ENCODE results near the gene CSTPP1.
"Not testable (repeated sequence)": the region's sequence is repeated elsewhere in the genome, so short reads cannot be mapped to it uniquely, and the experiment has no call there.

The CSTPP1 gene

DNA sequence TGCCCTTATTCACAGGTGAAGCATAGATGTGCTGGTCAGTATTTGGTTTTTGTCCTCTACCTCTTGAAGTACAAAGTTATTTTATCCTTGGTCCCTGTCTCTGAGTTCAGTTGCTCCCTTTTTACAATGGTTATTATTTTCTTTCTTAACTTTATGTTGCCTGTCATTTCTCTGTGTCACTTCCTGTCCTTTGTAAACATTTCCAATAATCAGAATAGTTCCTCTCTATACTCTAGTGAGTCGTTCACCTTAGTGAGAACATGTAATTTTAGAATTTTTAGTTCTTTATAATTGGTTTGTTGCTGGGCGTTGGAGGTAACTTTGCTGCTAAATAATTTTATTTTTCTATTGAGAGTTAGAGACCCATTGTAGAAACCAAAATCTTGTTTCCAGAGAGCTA, 16.0 kb downstream of the CSTPP1 start:
- DNase-seq (ENCODE audit: low read depth in 2 of 3, low spot score in 2 of 3): no peak

DNA sequence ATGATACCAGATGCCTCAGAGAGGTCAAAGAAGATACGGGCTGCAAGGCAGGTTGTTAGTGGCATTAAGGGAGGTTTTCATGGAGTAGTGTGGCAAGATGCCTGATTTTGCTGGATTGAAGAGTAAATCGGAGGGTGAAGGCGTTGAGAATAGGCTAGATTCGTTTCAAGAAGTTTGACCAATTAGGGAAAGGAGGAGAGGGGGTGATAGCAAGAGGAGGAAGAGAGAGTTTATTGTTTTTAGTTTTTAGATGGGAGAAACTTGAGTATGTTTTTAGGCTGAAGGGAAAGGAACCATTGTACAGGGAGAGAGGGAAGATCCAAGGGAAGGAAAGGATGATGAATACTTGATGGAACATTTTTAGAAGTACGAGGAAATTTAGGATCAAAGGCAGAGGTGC, 16.5 kb downstream of the CSTPP1 start:
- DNase-seq (ENCODE audit: low read depth in 2 of 3, low spot score in 2 of 3): no peak

DNA sequence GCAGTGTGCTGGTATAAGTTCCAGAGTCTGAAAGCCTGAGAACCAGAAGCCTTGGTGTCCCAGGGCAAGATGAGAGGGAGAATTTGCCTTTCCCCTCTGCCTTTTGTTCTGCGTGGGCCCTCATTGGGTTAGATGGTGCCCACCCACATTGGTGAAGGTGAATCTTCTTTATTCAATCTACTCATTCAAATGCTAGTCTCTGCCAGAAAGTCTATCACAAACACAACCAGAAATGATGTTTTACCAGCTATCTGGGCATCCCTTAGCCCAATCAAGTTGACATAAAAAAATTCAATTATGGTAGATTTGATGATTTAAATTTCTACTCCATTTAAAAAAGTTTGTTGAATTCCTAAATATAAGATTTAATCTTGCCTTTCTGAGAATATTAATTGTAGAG, 22.2 kb downstream of the CSTPP1 start:
- no peak for DNase-seq (ENCODE audit: low read depth in 2 of 3, low spot score in 2 of 3)

DNA sequence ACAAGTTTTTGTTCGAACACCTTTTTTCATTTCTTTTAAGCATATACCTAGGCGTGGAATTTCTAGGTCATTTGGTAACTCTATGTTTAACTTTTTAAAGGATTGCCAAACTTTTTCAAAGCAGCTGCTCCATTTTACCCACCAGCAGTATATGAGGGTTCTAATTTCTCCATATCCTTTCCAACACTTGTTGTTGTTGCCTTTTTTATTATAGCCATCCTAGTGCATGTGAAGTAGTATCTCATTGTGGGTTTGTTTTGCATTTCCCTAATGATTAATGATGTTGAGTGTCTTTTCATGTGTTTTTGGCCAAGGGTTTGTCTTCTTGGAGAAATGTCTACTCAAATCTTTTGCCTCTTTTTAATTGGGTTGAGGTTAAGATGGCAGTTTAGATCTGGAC, 24.5 kb downstream of the CSTPP1 start:
- no peak for DNase-seq (ENCODE audit: low read depth in 2 of 3, low spot score in 2 of 3)

DNA sequence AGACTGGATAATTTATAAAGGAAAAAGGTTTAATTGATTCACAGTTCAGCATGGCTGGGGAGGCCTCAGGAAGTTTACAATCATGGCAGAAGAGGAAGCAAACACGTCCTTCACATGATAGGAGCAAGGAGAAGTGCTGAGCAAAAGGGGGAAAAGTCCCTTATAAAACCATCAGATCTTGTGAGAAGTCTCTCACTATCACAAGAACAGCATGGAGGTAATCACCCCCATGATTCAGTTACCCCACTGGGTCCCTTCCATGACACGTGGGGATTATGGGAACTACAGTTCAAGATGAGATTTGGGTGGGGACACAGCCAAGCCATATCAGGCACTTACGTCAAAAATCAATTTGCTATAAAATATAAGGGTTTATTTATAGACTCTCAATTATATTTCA, 25.3 kb downstream of the CSTPP1 start:
- not testable (repeated sequence) for DNase-seq (ENCODE audit: low read depth in 2 of 3, low spot score in 2 of 3)

DNA sequence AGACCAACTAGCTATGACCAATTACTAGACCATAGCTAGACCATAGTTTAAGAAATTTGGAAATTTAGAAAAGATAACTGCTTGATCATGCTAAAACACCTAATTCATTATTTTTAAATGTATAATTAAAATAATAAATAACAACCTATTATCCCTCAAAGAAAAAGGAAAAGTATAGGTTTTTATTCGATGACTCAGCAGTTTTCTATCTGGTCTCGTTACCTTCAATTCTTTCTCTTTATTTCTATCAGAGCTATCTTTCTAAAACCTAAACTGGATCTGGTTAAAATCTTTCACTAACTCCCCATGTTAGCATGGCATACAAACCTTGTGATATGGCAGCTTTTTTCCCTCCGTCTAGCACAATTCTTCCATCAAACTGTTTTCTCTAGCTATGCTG, 27.3 kb downstream of the CSTPP1 start:
- DNase-seq (ENCODE audit: low read depth in 2 of 3, low spot score in 2 of 3): no peak

DNA sequence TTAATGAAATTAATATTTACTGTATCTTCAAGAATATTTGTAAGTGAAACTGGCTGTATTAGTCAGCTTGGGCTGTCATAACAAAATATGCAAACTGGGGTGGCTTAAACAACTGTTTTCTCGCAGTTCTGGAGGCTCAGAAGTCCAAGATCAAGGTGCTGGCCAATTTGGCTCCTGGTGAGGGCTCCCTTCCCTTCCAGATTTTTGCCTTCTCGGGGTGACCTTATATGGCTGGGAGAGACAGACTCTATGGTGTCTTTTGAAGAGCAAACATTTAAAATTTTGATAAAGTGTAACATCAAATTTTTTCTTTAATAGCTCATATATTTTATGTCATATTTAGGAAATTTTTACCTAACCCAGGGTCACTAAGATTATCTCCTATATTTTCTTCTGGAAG, 30.2 kb downstream of the CSTPP1 start:
- DNase-seq (ENCODE audit: low read depth in 2 of 3, low spot score in 2 of 3): no peak

DNA sequence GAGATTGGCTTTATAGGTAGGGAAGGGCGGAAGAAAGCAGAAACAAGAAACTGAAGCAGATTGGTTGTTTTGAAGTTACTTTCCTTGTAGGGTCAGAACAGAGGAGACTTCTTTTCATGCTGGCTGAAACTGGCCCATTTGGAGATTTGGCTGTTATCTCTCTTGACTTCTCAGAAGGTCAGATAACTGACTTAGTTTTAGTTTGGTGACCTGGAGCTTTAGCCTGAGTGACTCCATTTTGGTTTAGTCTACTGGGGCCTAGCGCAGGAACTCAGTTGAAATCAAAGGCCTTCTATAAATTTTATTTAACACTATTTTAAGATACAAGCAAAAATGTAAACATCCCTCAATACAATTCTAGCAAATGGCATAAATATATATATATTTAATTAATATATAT, 31.4 kb downstream of the CSTPP1 start:
- no peak for DNase-seq (ENCODE audit: low read depth in 2 of 3, low spot score in 2 of 3)

DNA sequence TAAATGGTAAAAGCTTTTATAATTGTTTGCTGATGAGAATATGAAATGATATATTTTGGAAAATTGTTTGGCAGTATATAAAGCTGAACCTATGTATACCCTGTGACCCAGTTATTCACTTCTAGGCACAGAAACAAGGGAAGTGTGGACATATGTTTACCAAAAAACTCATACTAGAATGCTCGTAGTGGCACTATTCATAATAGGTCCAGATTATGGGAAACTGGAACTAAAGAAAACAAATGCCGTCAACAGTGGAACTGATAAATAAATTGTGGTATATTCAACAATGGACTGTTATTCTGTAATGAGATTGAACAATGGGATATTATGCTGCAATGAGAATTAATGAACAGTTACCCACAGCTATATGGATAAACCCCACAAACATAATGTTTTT, 32.8 kb downstream of the CSTPP1 start:
- no peak for DNase-seq (ENCODE audit: low read depth in 2 of 3, low spot score in 2 of 3)

DNA sequence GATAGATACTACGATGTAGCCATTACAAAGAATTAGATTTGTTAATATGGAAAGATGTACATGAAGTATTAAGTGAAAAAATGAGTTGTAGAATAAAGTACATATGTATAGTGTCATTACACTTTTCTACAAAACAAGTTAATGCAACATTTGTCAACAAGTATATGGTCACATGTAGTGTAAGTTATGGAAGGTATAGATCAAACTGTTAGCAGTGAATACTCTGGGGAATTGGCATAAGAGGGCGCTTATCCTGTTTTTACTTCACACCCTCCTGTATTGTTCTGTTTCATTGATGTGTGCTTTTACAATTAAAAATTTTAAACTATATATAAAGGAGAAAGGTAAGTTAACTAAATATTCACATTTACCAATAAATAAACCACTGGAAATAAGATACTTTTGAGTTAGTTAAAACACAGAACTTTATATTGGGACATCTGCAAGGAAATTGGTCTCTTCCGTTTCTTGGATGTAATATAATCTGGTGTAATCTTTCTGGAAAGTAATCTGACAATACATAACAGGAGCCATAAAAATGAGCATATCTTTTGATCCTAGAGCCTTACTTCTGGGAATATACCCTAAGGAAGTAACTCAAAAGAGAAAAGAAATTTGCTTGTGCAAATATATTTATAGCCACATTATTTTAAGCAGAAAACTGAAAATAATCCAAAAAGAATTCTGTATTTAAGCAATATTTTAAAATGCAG, 34.5 kb downstream of the CSTPP1 start:
- DNase-seq (ENCODE audit: low read depth in 2 of 3, low spot score in 2 of 3): no peak

DNA sequence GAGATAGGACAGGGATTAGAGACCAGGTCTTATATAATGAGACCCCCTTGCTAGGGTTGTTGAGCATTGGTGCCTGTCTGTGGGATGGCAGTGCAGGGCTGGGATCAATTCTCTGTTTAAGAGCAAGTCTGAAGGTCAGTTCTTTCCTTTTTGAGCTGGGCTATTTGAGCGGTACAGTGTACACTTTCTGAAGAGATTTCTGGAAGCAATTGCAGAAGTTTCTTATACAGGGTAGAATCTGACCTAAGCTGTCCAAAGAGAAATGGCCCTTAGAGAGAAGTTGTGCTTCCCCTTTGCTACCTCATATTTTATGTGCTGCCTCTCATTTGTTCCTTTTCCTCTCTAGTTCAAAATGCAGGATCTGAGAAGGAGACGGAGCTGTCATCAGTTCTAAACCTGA, 35.8 kb downstream of the CSTPP1 start:
- no peak for DNase-seq (ENCODE audit: low read depth in 2 of 3, low spot score in 2 of 3)

DNA sequence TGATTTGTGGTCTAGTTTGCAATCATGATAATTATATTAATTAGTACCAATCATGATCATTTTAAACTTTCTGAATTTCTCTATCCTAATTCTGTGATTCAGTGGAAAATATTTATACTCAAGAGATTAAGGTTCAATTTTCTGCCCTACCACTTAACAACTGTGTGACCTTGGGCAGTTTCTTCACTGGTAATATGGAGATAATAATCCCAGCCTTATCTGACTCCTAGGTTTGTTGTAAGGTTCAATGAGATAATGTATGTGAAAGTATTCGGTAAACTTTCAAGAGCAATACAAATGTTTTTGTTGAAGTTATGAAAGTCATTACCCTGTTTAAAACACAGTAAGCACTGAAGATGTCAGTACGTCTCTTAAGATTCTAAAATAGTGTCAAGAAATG, 36.3 kb downstream of the CSTPP1 start:
- DNase-seq (ENCODE audit: low read depth in 2 of 3, low spot score in 2 of 3): no peak

DNA sequence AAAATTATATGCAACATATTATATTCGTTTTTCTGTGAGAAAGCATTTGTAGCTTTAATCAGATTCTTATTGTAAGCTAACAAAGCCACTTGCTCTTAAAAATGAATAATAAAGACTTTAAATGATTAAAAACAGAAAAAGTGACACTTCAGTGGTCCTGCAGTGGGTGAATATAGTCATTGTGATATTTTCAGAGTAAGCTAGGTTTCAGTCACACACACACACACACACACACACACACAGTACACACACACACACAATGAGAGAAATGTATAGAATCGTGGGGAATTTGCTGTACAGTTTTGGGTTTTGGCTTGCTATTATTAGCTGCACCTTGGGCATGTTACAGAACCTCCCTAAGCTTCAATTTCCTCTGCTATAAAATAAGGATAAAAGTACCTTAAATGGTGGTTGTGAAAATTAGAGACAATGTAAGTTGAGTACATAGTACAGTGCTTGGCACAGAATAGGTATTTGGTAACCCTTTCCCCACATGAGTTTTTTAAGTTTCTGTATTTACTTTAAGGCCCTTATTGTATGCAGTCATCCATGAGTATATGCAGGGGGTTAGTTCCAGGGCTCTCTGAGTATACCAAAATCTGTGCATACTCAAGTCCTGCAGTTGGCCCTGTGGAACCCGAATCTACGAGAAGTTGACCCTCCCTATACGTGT, 39.8 kb downstream of the CSTPP1 start:
- DNase-seq (ENCODE audit: low read depth in 2 of 3, low spot score in 2 of 3): no peak

DNA sequence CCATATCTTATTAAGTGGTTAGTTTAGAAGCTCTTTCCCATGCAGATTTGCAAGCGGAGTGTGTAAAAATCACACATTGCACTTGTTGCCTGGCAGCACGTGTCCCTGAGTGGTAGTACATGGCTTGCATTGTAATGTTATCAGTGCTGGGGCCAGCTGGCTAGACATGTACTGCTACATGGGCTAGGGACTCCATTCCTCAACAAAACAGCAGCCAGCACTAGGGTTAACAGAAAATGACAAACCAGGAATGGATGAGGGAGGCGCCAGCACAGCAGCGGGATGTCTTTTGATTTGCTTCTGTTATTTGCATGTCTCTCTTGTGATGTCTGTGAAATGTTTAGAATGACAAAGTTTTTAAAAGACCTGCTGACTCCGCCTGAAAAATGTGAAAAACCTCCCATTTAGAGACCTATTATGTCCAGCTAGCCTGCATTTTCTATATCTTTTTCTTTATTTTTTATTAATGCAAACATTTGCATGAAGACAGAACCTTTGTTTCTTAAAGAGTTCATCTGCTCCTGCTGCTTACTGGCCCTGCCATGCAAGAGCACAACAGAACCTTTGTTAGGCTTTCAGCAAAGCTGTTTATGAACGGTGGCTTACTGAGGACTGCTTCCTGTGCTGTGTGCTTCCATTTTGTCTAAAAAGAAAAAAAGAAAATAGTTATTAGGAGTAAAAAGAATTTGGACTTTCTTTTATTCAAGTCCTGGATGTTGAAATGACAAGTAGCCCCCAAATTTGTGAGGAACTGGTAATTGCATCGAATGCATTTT, 40.7 kb downstream of the CSTPP1 start:
- no peak for DNase-seq (ENCODE audit: low read depth in 2 of 3, low spot score in 2 of 3)

DNA sequence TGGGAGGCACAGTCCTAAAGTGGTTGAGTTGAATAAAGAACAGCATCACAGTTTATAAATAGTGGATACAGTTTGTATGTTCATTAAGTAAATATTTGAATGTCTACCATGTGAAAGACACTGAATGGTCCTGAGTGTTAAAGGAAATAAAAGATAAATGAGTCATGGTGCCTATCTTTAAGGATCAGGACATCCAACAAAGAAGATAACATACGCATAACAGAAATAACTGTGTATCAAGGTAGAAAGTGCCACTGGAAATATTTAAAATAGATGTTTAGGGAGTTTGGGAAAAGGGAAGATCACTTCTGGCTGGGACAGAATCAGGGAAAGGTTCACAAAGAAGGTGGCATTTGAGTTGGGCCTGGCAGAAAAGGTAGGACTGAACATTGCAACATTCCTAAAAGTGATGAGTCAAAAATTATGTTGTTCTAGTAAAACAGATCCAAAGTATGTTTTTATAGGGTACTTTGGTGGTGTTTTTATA, 41.5 kb downstream of the CSTPP1 start:
- DNase-seq (ENCODE audit: low read depth in 2 of 3, low spot score in 2 of 3): no peak

DNA sequence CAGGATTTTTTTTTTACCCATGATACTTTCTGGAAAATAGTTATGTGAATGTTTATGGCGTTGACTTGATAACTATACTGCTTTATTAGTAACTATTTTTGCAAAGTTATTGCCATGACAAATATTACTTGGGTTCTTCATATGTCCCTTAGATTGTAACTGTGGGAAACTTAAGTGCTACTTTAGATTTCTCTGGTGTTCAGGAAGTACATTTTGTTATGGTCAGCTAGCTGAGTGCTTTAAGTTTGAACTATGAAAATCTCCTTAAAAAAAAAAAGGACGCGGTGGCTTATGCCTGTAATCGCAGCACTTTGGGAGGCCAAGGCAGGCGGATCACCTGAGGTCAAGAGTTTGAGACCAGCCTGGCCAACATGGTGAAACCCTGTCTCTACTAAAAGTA, 42.8 kb downstream of the CSTPP1 start:
- no peak for DNase-seq (ENCODE audit: low read depth in 2 of 3, low spot score in 2 of 3)

DNA sequence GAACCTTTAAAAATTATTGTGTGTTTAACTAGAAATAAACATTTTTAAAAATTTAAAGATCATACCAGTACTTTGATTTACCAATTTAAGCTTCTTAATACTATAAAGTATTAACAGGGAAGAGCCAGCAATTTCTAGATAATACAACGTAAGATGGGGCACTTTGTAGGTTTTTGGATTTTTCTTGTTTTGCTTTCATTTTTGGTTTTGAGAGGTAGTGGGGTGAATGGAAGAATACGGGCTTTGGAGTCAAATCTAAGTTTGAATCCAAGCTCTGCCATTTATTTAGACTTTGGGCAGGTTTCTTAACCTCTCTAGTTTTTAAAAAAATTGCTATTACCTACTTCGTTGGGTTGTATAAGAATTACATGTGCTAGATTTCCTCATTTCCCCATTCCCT, 44.9 kb downstream of the CSTPP1 start:
- no peak for DNase-seq (ENCODE audit: low read depth in 2 of 3, low spot score in 2 of 3)

DNA sequence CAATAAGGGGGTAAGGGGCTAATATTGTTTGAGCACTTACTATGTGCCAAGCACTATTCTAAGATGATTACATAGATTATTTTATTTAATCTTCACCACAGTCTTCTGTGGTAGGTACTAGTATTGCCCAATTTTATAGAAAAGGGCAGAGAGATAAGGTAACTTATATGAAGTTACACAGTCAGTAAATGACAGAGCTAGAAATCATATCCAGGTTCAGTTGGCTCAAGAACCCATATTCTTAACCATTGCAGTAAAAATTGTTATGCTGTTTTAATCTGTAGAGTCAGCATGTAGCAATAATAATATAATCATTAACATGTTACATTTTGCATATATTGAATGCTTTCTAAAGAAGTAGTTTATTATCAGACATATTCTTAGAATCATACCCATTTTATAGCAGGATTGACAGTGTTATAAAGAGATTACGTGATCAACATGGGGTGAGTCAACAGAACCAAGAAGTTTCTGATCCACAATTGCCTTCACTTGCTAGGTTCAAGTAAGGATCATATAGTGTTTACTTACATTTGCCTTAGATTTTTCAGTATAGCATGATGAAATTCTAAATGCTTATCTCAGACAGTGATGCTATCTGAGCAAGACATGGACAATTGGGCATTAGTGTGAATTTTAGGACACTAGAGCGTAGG, 46.4 kb downstream of the CSTPP1 start:
- no peak for DNase-seq (ENCODE audit: low read depth in 2 of 3, low spot score in 2 of 3)

DNA sequence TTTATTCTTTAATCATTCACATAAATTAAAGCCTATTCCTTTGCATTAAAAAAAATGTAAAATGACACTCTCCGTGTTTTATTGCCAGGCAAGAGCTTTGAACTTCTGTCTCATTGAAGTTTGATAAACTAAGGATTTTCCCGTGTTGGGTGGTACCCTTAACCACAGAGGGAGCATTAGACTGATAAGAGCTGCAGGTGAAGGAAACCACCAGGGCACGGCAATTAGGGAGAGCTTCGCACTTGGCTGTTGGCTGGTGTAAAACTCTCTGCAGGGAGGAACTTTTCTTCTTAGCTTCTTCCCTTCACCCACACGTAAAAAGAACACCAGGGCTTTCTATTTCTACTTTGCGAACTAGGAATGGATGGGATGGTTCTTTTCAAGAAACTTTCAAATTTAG, 47.0 kb downstream of the CSTPP1 start:
- DNase-seq (ENCODE audit: low read depth in 2 of 3, low spot score in 2 of 3): no peak

DNA sequence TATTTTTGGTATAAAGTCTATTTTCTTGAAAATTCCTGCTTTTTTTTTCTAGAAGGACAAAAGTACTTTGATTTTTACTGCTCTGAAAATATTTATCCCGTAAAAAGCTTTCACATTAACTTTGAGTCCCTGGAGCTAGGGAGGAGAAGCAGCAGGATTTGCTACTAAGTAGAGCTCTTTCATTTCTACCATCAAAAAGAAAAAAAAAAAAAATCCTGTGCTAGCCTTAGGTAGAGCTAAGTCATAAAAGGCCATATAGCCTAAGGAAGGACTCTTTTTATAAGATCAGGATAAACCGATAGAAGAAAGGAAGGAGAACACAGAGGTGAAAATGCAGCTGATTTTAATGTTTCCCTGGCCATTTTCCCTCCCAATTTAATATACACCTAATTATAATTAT, 48.0 kb downstream of the CSTPP1 start:
- DNase-seq (ENCODE audit: low read depth in 2 of 3, low spot score in 2 of 3): no peak

DNA sequence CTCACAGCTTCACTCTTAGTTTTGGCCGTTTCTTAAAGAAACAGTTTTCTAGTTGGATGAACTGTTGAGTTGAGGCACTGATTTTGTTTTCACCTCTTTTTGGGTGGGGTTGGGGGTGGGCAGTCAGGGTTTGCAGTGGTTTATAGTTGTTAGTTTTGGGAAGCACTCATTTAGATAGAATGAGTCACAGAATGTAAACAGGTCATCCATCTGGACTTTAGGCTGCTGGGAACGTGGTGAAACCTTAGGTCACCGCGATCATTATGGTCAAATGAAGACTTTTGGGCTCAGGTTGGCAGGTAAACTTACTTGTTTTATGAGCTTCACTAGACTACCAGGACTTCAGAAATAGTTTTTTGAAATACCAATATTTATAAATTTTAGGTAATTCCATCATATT, 48.4 kb downstream of the CSTPP1 start:
- no peak for DNase-seq (ENCODE audit: low read depth in 2 of 3, low spot score in 2 of 3)

DNA sequence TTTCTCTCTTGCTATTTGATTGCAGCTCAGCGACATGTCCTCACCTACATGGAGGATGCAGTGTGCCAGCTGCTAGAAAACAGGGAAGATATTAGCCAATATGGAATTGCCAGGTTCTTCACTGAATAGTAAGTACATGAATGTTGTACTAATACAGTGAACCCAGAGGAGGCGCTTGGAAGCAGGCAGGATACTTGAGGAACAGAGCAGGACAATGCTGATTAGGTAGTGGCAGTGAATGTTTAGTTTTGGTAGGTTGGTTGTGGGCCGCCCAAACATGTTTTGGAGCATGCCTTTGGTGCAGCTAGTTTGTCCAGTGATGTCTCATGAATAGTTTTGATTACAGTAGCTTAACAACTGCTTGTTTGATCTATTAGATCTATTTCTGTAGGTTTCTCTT, 50.6 kb downstream of the CSTPP1 start:
- DNase-seq (ENCODE audit: low read depth in 2 of 3, low spot score in 2 of 3): no peak

Measured in activated CD8-positive, alpha-beta memory T cell treated with anti-CD3 and anti-CD28 coated beads for 48 hours (primary cell).